Stimulated activated CD8-positive, alpha-beta memory T cell treated with anti-CD3 and anti-CD28 coated beads, Interleukin-2, amount 100 ng/mL, for 48 hours (primary cell): Measurements from ENCODE around the gene LIME1.

Experiments
- DNase-seq, 2 donors: peaks; one replicate each; pipeline ENCODE4 v3.0.0-alpha.2; 2020; ENCODE audit warnings: low read depth in 2 of 2

Gene LIME1, protein sequence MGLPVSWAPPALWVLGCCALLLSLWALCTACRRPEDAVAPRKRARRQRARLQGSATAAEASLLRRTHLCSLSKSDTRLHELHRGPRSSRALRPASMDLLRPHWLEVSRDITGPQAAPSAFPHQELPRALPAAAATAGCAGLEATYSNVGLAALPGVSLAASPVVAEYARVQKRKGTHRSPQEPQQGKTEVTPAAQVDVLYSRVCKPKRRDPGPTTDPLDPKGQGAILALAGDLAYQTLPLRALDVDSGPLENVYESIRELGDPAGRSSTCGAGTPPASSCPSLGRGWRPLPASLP

DNA sequence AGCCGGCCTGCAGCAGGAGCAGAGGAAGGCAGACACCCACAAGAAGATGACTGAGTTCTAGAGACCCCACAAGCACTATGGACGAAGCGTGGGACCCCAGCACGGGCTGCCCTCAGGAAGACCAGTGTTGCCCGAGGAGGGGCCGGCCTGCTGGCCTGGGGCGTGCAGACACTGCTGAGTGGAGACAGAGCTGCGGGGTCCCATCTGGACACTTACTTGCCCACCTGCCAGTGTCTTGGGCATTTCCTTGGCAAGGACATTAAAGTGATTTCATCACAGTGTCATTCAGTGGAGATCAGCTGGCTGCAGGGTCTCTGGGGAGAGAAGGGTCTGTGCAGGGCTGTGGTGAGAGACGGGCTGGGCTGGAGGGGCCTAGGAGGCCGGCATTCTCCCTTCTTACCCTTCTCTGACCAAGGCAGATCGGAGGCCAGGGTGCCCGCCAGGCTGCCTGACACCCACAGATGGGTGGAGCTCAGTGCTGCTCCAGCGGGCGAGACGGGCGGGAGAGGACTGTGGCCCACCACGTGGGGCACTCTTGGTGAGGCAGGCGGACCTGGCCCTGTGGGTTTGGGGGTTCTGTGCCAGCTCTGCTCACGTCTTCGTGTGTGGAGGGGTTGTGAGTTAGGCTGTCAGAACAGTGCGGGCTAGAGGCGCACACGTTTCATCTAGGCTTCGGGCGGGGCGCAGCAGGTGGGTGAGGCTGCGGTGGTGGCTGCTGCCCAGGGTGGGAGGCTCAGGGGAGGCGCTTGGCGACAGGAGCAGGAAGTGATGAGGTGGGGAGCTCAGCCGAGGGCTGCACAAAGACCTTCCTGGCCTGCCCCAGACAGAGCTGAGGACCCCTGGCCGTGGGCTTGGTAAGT lies at the start of gene LIME1:
TSS of gene LIME1 (plus strand) at position 806 of the 860 bp plus-strand sequence. CDS start 886 bp downstream, outside the sequence.
- peak in 1 of 2 donors; percentile 53 for DNase-seq

GRCh38 chr20:63687419-63688178 lies 48.9 kb upstream of the LIME1 start:
- DNase-seq, result no peak

- DNase-seq, result no peak
Observed at GRCh38 chr20:63688228-63689045, 48.0 kb upstream of the LIME1 start.

- DNase-seq, result no peak
Observed at GRCh38 chr20:63689046-63690002, 47.1 kb upstream of the LIME1 start.

- DNase-seq, result no peak
Observed at GRCh38 chr20:63690003-63690897, 46.2 kb upstream of the LIME1 start.

GRCh38 chr20:63690898-63691710 lies 45.4 kb upstream of the LIME1 start:
- no peak for DNase-seq

DNA sequence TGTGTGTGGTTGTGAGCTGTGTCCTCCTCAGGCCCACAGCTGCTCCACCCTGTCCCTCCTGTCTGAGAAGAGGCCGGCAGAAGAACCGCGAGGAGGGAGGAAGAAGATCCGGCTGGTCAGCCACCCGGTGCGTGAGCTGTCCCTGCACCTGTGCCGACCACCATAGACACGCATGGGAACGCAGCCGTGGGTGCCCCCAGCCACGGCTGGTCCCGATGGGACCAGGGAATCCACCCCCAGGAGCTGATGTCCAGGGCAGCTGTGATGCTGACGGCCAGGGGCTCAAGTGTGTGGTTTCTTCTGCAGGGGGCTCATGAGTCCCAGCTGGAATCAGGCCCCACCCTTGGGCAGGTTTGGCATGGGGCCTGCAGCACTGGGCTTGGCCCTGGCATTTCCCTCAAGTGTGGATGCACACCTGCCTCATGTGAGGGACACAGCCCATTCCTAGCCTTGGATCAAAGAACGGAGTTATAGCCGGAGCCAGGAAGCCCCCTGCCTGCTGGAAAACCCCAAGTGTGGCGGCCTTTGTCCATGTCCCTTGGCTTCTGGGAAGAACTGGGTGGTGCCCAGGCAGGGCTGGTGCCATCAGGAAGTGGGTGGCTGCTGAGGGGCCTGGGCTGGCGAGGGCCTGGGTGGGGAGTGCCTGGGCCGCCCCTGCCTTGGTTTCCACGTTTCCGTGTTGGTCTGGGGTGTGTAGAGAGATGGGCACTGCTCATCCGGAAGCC lies 44.6 kb upstream of the LIME1 start:
- no peak for DNase-seq

DNA sequence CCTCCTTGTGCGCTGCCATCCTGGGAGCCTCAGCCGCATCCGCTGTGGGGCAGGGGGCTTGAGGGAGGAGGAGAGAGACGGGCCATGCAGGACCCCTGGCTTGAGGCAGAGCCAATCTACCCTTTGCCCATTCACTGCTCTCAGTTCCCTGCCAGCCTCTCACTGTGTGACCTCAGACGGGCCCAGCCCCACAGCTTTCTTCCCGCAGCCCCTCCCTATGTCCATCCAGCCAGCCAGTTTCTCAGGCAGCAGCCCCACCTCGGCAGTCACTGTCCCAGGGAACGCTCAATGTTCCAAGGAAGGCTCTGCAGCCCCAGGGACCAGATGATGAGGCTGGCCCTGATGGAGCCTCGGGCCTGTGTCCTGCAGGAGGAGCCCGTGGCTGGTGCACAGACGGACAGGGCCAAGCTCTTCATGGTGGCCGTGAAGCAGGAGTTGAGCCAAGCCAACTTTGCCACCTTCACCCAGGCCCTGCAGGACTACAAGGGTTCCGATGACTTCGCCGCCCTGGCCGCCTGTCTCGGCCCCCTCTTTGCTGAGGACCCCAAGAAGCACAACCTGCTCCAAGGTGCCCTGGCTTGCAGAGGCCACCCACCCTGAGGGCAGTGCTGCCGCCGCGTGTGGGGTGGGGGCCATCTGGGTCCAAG lies 43.9 kb upstream of the LIME1 start:
- DNase-seq, result no peak

GRCh38 chr20:63693083-63693732 lies 43.3 kb upstream of the LIME1 start:
- no peak for DNase-seq

- DNase-seq, result no peak
Observed at GRCh38 chr20:63693733-63694583, 42.5 kb upstream of the LIME1 start.

GRCh38 chr20:63694584-63695423 lies 41.7 kb upstream of the LIME1 start:
- no peak for DNase-seq

DNA sequence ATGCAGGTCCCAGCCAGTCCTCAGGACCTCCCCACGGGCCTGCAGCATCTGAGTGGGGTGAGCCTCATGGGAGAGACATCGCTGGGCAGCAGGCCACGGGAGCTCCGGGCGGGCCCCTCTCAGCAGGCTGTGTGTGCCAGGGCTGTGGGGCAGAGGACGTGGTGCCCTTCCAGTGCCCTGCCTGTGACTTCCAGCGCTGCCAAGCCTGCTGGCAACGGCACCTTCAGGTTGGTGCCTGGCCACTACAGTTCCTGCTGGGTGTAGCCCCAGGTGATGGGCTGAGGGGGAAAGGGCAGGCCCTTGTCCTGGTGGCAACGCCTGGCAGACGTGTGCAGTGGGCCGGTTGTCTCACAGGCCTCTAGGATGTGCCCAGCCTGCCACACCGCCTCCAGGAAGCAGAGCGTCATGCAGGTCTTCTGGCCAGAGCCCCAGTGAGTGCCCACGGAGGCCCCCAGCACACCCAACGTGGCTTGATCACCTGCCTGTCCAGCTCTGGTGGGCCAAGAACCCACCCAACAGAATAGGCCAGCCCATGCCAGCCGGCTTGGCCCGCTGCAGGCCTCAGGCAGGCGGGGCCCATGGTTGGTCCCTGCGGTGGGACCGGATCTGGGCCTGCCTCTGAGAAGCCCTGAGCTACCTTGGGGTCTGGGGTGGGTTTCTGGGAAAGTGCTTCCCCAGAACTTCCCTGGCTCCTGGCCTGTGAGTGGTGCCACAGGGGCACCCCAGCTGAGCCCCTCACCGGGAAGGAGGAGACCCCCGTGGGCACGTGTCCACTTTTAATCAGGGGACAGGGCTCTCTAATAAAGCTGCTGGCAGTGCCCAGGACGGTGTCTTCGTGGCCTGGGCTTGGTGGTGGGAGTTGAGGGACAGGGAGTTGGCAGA lies 40.8 kb upstream of the LIME1 start:
- DNase-seq, result no peak

GRCh38 chr20:63696306-63696627 lies 40.2 kb upstream of the LIME1 start:
- DNase-seq, result no peak
